Mucosa of rectum (tissue), 2 donors: Measurements from ENCODE around the gene SLC8A1.

ENCODE experiments used
- H3K27ac ChIP-seq, 2 donors: one replicate each; pipeline ENCODE4 v1.7.0; 2013; ENCODE audit warnings: inconsistent platforms in 2 of 2, low read depth in 2 of 2, low read length in 2 of 2
- H3K27me3 ChIP-seq, 2 donors: one replicate each; pipeline ENCODE4 v1.7.0; 2013; ENCODE audit warnings: low read length in 2 of 2; ENCODE audit not compliant: control insufficient read depth in 2 of 2, insufficient read depth in 2 of 2
- H3K36me3 ChIP-seq, 2 donors: one replicate each; pipeline ENCODE4 v1.7.0; 2013; ENCODE audit warnings: low read length in 2 of 2; ENCODE audit not compliant: control insufficient read depth in 2 of 2, insufficient read depth in 2 of 2
- H3K4me1 ChIP-seq, 2 donors: one replicate each; pipeline ENCODE4 v1.7.0; 2013; ENCODE audit warnings: low read length in 2 of 2, mild to moderate bottlenecking in 1 of 2; ENCODE audit not compliant: control insufficient read depth in 2 of 2, insufficient read depth in 2 of 2
- H3K4me3 ChIP-seq, 2 donors: one replicate each; pipeline ENCODE4 v1.7.0; 2013; ENCODE audit warnings: low read length in 2 of 2
- H3K9ac ChIP-seq, 2 donors: one replicate each; pipeline ENCODE4 v1.7.0; 2013; ENCODE audit warnings: low read length in 2 of 2, low read depth in 1 of 2, mild to moderate bottlenecking in 1 of 2
- H3K9me3 ChIP-seq, 2 donors: one replicate each; pipeline ENCODE4 v1.7.0; 2013; ENCODE audit warnings: low read length in 2 of 2; ENCODE audit not compliant: control insufficient read depth in 2 of 2
- donor health status: healthy.
- donor health status: Normal muscosa, but diverticular disease.

SLC8A1 gene

DNA sequence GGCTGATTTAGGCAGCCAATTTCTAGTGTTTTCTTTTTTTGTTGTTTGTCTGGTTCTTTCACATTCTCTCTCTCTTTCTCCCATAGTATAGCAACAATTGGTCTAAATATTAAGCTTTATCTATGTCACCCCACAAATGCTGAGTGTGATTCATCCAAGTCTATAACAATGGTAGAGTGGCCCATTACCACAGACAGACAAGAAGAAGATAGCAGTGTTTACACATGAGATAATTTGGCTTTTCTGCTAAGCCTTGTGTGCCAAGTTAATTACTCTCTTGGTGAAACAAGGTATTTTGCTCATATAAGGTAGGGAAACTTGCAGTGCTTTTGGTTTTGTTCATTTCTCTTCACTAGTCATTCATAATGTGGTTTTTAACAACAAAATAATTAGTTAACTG, 166.5 kb downstream of the SLC8A1 start:
- no peak overlapping the region for H3K27ac ChIP-seq
- H3K9ac ChIP-seq, result no peak overlapping the region
- no peaks in the 10 kb centered on the region for H3K36me3 ChIP-seq
- no peak overlapping the region for H3K4me3 ChIP-seq
- H3K4me1 ChIP-seq, result peaks cover 0 to 4% of the 10 kb centered on the region in 2 donors
- no peaks in the 10 kb centered on the region for H3K9me3 ChIP-seq
- no peaks in the 10 kb centered on the region for H3K27me3 ChIP-seq

DNA sequence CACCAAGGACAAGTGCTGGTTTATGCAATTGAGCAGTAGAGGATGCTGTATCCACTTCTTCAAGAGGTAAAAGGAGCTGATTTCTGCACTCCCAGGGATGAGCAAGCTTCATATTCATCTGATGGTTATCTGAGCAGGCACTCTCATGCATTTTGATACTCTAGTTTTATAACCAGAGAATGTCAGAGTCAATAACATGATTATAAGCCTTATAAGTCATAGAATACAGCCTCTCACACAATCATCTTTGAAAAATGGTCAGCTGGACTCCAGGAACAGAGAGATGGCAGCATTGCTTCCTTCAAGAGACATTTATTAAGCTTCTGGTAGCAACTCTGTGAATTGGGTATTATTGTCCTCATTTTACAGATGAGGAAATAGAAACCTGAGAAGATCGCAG, 167.1 kb downstream of the SLC8A1 start:
- no peak overlapping the region for H3K9ac ChIP-seq
- H3K27ac ChIP-seq, result no peak overlapping the region
- no peaks in the 10 kb centered on the region for H3K36me3 ChIP-seq
- no peaks in the 10 kb centered on the region for H3K9me3 ChIP-seq
- H3K4me1 ChIP-seq, result peaks cover 0 to 4% of the 10 kb centered on the region in 2 donors
- H3K27me3 ChIP-seq, result no peaks in the 10 kb centered on the region
- H3K4me3 ChIP-seq, result no peak overlapping the region

DNA sequence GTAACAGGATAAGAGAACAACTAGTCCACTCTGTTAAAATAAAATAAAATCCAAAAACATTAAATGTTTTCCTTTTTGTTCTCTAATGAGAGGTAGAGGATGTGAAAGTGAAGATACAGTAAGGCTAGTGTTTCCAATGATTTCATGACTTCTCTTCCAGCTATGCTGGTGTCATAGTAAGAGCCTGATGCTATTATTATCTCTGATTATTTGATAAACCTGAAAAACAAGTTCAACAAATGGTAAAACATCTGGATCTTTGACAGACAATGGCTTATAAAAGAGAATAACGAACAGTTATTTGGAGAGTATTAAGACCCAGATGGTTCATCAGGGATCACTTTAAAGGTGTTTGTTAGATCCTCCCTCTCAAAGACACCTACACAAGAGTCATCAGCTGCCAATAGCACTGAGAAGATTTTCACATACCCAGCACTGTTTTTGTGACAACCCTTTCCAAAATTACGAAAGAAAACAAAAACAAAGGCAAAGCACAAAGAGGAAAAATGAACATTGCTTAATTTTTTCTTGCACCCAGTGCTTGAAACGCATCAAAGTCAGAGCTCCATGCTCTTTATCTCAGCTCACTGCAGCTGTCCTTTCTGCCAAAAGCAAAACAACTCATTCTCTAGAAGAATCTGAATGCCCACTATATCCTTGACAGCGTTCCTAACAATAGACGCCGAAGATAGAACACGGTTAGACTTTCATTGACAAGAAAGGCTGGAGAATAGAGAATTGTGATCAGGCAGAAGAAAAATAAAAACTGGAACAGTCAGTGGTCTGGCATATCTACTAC, 168.6 kb downstream of the SLC8A1 start:
- peak overlapping the region in 1 of 2 donors; percentile 6 for H3K27ac ChIP-seq
- H3K4me1 ChIP-seq, result peaks cover 0 to 4% of the 10 kb centered on the region in 2 donors
- H3K4me3 ChIP-seq, result no peak overlapping the region
- H3K27me3 ChIP-seq, result no peaks in the 10 kb centered on the region
- H3K9ac ChIP-seq, result no peak overlapping the region
- no peaks in the 10 kb centered on the region for H3K9me3 ChIP-seq
- H3K36me3 ChIP-seq, result no peaks in the 10 kb centered on the region

DNA sequence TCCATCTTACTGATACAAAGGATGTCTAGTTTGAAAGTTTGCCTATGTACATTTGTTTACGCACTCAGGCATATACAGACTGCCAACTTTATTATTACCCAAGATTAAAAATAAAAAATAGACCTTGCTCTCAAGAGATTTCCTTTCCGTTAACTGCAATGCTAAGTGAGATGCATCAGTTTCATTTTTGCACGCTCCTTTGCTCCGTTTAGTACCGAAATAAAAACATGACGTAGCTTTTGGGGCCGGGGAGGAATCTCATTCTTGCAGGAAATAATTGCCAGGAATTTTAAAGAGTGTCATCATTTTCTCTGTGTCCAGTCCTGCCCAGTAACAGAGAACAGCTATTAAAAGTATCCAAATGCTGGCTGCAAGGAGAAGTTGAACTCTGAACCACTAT, 169.5 kb downstream of the SLC8A1 start:
- H3K4me3 ChIP-seq, result peak overlapping the region; percentile 2 to 27
- H3K4me1 ChIP-seq, result peaks cover 0 to 4% of the 10 kb centered on the region in 2 donors
- H3K36me3 ChIP-seq, result no peaks in the 10 kb centered on the region
- H3K27ac ChIP-seq, result peak overlapping the region; percentile 3 to 12
- no peaks in the 10 kb centered on the region for H3K27me3 ChIP-seq
- no peak overlapping the region for H3K9ac ChIP-seq
- H3K9me3 ChIP-seq, result no peaks in the 10 kb centered on the region

- Histone ChIP-seq H3K9ac (no peak overlapping the region), H3K4me3 (no peak overlapping the region), H3K9me3 (no peaks in the 10 kb centered on the region), H3K27me3 (no peaks in the 10 kb centered on the region), H3K36me3 (no peaks in the 10 kb centered on the region), H3K4me1 (peaks cover 0 to 4% of the 10 kb centered on the region in 2 donors), H3K27ac (no peak overlapping the region)
Measured at GRCh38 chr2:40281021-40281940, 170.6 kb downstream of the SLC8A1 start.

DNA sequence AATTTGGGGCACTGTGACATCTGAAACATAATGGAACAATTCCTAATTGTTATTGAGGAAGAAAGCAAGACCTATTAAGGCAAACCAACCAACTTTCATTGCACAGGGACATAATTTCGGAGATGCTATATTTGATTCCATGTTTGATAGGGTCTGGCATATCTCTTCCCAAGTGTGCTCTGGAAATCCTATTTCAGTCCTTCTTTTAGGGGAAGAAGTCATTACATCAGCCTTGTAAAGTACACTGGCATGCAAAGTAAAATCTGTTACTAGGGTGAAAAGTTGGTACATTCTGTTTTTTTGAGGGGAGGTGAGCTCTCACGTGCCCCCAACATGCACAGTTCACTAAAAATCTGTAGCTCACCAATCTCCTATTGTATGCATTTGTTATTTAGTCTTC, 172.4 kb downstream of the SLC8A1 start:
- H3K9me3 ChIP-seq, result no peaks in the 10 kb centered on the region
- no peaks in the 10 kb centered on the region for H3K27me3 ChIP-seq
- H3K27ac ChIP-seq, result no peak overlapping the region
- H3K4me1 ChIP-seq, result peaks cover 0 to 4% of the 10 kb centered on the region in 2 donors
- no peaks in the 10 kb centered on the region for H3K36me3 ChIP-seq
- no peak overlapping the region for H3K9ac ChIP-seq
- no peak overlapping the region for H3K4me3 ChIP-seq

- H3K9ac ChIP-seq, result no peak overlapping the region
- no peak overlapping the region for H3K4me3 ChIP-seq
- H3K4me1 ChIP-seq, result peaks cover 0 to 4% of the 10 kb centered on the region in 2 donors
- no peaks in the 10 kb centered on the region for H3K36me3 ChIP-seq
- H3K27ac ChIP-seq, result no peak overlapping the region
- H3K9me3 ChIP-seq, result no peaks in the 10 kb centered on the region
- no peaks in the 10 kb centered on the region for H3K27me3 ChIP-seq
Measured at GRCh38 chr2:40279001-40279400, 172.9 kb downstream of the SLC8A1 start.

DNA sequence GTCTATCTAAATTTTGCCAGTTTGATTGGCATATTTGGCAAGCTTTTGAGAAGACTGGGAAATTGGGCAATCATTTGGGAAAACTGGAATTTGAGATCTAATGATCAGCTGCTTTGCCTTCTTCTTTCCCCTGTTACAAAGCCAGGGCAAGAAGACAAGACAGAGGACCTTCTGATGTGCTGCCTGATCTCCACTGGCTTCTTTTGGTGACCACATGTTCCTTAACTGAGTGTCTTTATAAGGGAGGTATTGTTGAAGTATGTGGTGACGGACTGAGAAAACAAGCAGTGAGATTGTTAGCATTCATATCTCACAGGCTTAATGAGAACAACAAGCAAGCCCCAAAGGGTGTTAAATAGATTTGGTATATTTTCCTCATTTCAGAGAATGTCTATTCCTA, 175.8 kb downstream of the SLC8A1 start:
- Histone ChIP-seq H3K36me3 (no peaks in the 10 kb centered on the region), H3K27ac (no peak overlapping the region), H3K4me3 (no peak overlapping the region), H3K4me1 (peaks cover 0 to under 1% of the 10 kb centered on the region in 2 donors), H3K27me3 (no peaks in the 10 kb centered on the region), H3K9ac (no peak overlapping the region), H3K9me3 (no peaks in the 10 kb centered on the region)

DNA sequence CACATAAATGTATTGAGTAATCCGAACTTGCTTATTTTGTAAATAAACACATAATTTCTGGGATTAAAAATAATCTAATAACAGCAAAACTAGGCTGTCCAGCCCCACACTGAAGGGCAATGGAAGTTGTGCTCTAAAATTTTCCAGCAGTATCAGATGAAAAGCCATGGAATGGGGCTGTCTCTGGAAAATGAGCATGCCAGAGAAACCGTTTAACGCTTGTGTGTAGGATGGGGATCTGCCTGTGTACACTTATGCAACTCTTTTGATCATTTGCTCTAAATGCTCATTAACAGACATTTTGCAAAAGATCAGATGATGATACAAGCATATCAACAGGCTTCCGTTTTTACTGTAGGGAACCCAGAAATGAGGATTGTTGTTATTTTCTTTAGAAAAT, 177.6 kb downstream of the SLC8A1 start:
- H3K27ac ChIP-seq, result no peak overlapping the region
- H3K9ac ChIP-seq, result no peak overlapping the region
- H3K9me3 ChIP-seq, result no peaks in the 10 kb centered on the region
- H3K4me3 ChIP-seq, result no peak overlapping the region
- H3K4me1 ChIP-seq, result no peaks in the 10 kb centered on the region
- H3K27me3 ChIP-seq, result no peaks in the 10 kb centered on the region
- no peaks in the 10 kb centered on the region for H3K36me3 ChIP-seq

DNA sequence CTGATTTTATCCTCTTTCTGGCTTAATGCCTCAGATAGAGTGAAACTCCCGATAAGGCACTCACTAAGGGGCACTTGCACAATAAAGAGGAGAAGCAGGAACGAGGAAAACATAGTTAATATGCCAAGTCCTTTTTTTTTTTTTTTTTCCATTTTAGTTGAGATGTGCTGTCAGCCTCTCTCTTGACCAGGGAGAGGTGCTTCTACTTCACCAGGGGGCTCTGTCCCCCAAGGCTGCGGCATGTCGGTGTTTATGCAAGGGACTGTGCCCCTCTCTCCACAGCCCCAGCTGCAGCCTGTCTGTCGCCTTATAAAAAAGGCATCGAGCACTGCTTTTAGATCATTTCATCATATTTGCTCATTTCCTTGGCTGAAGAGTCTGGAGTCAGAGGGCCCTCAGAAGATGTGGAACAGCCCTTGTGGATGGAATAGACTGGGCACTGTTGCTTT, 178.1 kb downstream of the SLC8A1 start:
- Histone ChIP-seq H3K9ac (no peak overlapping the region), H3K4me3 (no peak overlapping the region), H3K27ac (no peak overlapping the region), H3K36me3 (no peaks in the 10 kb centered on the region), H3K27me3 (no peaks in the 10 kb centered on the region), H3K4me1 (no peaks in the 10 kb centered on the region), H3K9me3 (no peaks in the 10 kb centered on the region)
